ENCODE results near the gene PPM1J.

DNA sequence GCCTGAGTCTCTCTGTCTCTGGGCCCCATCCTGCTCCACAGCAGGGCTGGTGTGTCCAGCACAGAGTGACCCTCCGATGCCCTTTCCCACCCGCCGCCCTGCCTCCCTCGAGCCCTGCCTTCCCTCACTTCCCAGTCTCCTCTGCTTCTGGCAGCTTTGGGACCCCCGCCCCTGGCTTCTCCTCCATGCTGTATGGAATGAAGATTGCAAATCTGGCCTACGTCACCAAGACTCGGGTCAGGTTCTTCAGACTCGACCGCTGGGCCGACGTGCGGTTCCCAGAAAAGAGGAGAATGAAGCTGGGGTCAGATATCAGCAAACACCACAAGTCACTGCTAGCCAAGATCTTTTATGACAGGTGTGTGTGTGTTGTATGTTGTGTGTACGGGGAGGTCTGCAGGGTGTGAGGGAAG, 26.3 kb downstream of the PPM1J start:
- TF ChIP-seq, protein P1, sequence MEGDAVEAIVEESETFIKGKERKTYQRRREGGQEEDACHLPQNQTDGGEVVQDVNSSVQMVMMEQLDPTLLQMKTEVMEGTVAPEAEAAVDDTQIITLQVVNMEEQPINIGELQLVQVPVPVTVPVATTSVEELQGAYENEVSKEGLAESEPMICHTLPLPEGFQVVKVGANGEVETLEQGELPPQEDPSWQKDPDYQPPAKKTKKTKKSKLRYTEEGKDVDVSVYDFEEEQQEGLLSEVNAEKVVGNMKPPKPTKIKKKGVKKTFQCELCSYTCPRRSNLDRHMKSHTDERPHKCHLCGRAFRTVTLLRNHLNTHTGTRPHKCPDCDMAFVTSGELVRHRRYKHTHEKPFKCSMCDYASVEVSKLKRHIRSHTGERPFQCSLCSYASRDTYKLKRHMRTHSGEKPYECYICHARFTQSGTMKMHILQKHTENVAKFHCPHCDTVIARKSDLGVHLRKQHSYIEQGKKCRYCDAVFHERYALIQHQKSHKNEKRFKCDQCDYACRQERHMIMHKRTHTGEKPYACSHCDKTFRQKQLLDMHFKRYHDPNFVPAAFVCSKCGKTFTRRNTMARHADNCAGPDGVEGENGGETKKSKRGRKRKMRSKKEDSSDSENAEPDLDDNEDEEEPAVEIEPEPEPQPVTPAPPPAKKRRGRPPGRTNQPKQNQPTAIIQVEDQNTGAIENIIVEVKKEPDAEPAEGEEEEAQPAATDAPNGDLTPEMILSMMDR (conservative IDR thresholded peaks at IDR 0.05 in 1 of 2, IDR thresholded peaks at IDR 0.05 in 1 of 2; ENCODE audit: low read depth in 1 of 2, low read length in 2 of 2) = no peak
- no peak for TF ChIP-seq EZH2 (IDR thresholded peaks at IDR 0.05; ENCODE audit: low read length, missing control alignments)

Data from fibroblast of lung (primary cell).